Measurements from ENCODE around the gene SORL1.
A peak's percentile ranks its signal among the peaks of the same experiment; 100 is the strongest.

Gene SORL1

DNA sequence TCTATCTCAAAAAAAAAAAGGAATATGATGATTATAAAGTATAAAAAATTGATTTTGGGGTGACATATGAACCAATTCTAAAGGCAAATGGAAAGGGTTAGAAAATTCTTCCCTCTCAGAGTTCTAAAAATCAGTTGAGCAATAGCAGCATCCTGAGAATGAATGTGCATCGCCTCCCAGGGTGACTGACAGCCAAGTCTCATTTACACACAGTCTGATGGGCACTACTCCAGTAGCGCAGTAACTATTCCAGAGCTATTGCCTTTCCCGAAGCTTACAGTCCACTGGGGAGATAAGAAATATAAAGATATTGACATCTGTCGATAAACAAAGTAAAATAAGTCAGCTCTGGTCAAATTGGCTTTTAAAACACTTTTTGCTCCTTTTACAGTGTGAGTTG, 32.3 kb upstream of the SORL1 start:
- DNase-seq (ENCODE audit: low read depth): no peak
- H3K4me3 ChIP-seq (ENCODE audit: low read length): no peak overlapping the region
- TF ChIP-seq, protein P1, sequence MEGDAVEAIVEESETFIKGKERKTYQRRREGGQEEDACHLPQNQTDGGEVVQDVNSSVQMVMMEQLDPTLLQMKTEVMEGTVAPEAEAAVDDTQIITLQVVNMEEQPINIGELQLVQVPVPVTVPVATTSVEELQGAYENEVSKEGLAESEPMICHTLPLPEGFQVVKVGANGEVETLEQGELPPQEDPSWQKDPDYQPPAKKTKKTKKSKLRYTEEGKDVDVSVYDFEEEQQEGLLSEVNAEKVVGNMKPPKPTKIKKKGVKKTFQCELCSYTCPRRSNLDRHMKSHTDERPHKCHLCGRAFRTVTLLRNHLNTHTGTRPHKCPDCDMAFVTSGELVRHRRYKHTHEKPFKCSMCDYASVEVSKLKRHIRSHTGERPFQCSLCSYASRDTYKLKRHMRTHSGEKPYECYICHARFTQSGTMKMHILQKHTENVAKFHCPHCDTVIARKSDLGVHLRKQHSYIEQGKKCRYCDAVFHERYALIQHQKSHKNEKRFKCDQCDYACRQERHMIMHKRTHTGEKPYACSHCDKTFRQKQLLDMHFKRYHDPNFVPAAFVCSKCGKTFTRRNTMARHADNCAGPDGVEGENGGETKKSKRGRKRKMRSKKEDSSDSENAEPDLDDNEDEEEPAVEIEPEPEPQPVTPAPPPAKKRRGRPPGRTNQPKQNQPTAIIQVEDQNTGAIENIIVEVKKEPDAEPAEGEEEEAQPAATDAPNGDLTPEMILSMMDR (conservative IDR thresholded peaks at IDR 0.05; ENCODE audit: low read depth, low read length): no peak

DNA sequence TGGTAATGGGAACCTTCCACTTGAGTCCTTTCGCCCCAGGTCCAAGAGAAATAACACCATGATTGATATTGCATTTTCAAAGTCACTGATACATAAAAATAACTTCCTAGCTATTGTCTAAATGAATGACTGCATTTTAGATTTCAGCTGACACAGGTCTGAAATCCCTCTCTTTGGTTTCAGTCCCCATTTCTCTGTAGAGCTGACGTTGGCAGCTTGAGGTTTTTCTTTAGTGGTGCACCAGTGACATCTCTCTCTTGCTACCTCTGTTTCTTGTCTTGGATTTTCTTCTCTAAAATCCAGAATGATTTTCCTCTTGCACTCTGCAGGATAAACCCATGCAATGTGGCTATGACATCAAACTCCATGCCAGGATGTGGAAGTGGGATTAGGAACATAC, 31.7 kb upstream of the SORL1 start:
- TF ChIP-seq, protein P1 (conservative IDR thresholded peaks at IDR 0.05; ENCODE audit: low read depth, low read length): no peak
- H3K4me3 ChIP-seq (ENCODE audit: low read length): no peak overlapping the region
- DNase-seq (ENCODE audit: low read depth): no peak

DNA sequence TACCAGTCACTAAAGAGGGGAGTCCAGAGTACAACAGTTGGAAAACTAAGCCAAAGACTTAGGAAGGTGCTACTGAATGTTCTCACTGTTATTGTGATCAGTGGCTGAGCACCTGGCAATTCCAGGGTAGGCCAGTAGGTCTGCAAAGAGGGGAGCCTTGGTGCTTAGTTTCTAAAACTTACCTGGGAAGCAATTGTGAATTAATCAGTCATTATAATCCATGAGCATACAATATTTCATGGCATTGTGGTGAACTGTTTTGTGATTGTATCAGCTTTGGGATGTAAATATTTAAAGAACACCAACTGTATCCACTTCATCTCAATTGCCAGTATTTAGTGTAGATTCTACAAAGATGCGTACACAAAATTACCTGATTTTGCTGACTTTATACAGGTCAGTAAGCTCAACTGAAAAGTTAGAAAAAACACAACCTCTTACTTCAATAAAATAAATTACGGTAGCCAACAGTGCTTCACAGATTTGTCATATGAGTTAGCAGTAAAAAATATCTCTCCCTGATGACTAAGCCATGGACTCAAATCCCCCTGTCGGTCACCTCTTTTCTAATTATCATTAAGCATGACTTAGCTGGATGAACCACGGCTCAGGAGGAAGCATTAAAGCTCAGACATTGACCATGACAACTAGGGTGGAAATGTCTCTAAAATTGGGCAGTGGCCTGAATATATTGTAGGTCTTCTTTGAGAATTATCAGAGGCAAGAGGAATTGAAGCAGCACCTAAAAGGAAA, 30.8 kb upstream of the SORL1 start:
- H3K4me3 ChIP-seq (ENCODE audit: low read length): no peak overlapping the region
- no peak for DNase-seq (ENCODE audit: low read depth)
- TF ChIP-seq, protein P1 (conservative IDR thresholded peaks at IDR 0.05; ENCODE audit: low read depth, low read length): peak; percentile 35

DNA sequence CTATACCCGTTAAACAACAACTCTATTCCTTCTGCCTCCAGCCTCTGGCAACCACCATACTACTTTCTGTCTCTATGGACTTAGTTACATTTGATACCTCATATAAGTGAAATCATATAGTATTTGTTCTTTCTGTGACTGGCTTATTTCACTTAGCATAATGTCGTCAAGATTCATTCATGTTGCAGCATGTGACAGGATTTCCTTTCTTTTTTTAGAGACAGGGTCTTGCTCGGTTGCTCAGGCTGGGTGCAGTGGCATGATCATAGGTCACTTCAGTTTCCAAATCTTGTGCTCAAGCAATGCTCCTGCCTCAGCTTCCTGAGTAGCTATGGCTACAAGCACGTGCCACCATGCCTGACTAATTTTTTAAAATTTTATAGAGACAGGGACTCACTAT, 29.4 kb upstream of the SORL1 start:
- TF ChIP-seq, protein P1 (conservative IDR thresholded peaks at IDR 0.05; ENCODE audit: low read depth, low read length): no peak
- no peak for DNase-seq (ENCODE audit: low read depth)
- no peak overlapping the region for H3K4me3 ChIP-seq (ENCODE audit: low read length)

DNA sequence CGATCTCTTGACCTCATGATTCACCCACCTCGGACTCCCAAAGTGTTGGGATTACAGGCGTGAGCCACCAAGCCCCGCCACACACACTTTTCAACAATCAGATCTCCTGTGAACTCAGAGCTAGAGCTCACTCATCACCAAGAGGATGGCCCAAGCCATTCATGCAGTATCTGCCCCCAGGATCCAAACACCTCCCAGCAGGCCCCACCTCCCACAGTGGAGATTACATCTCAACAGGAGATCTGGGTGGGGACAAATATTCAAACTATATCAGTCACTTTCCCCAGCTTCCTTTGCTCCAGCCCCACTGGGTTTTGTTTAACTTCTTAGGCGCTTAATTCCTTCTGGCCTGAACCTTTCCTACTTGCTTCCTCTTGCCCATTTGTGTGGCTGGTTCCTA, 26.3 kb upstream of the SORL1 start:
- DNase-seq (ENCODE audit: low read depth): no peak
- no peak overlapping the region for H3K4me3 ChIP-seq (ENCODE audit: low read length)
- TF ChIP-seq, protein P1 (conservative IDR thresholded peaks at IDR 0.05; ENCODE audit: low read depth, low read length): no peak

DNA sequence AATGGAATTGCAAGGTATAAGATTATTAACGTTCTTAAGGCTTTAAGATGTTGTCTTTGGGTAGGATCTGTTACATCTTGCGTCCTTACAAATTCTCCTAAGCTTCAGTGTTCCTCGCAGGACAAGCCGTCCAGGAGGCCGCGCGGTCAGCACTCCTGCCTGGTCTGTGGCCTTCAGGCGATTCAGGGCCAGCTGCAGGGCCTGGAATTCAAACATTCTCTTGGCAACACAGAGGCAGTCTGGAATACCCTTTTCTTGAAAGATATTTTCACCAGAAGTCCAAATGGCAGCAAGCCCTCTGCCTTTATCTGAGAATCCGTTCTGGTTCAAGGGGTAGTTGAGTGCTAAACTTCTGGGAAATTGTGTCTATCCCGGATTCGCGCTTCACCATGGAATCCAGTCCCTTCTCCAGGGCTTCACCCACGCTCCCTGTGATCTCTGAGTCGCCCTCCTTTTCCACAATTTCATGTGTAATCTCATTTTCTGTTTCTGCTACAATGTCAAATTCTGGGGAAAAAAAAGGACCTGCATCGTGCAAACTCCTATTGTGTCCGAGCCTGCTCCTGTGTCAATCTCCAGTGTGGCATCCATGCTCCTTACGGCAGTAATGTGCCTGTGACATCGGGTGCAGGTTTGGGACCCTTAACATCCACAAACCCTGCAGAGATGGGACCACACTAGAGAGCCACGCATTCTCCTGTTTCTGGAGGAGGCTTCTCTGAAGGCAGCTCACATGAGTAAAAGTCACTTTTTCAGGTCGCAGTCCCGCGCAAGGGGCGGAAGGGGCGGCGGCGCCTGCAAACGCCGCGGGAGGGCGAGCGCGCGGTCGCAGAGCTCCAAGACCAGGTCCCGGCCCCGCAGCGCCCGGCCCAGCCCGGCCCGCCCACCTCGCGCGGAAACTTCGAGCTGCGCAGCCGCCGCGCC, 25.4 kb upstream of the SORL1 start:
- TF ChIP-seq, protein P1 (conservative IDR thresholded peaks at IDR 0.05; ENCODE audit: low read depth, low read length): peak; percentile 13
- no peak for DNase-seq (ENCODE audit: low read depth)
- peak overlapping the region; percentile 50 for H3K4me3 ChIP-seq (ENCODE audit: low read length)

Measured in retinal pigment epithelial cell (primary cell).